H9 (cell line): ENCODE measurements around the gene SORBS1. TPM values are rescaled to one million over a fixed set of nuclear protein-coding genes. Genes with fewer than 3 reads are reported as not detected.

Source experiments
- DNase-seq: peaks from one replicate; pipeline ENCODE4 v3.0.0-alpha.2; 2017
- H2AFZ ChIP-seq: one replicate; pipeline ENCODE4 v1.6.1; 2013; ENCODE audit warnings: mild to moderate bottlenecking, low read length, control low read depth, moderate library complexity
- H2AK5ac ChIP-seq: 2 replicates; pipeline ENCODE4 v1.6.1; 2013; ENCODE audit warnings: low read length, control low read depth, mixed read lengths; ENCODE audit not compliant: insufficient read length
- H2BK120ac ChIP-seq: one replicate; pipeline ENCODE4 v1.6.1; 2013; ENCODE audit warnings: low read depth, mild to moderate bottlenecking, low read length, control low read depth, inconsistent platforms; ENCODE audit not compliant: poor library complexity, severe bottlenecking
- H2BK12ac ChIP-seq: 2 replicates; pipeline ENCODE4 v1.6.1; 2013; ENCODE audit warnings: low read length, control low read depth, mixed read lengths, low read depth; ENCODE audit not compliant: insufficient read length
- H2BK15ac ChIP-seq: 2 replicates; pipeline ENCODE4 v1.6.1; 2013; ENCODE audit warnings: low read depth, low read length, control low read depth
- H2BK20ac ChIP-seq: one replicate; pipeline ENCODE4 v1.6.1; 2013; ENCODE audit warnings: low read depth, mild to moderate bottlenecking, low read length, control low read depth, inconsistent platforms; ENCODE audit not compliant: poor library complexity, severe bottlenecking
- H2BK5ac ChIP-seq: 2 replicates; pipeline ENCODE4 v1.6.1; 2013; ENCODE audit warnings: low read length, control low read depth, mixed read lengths; ENCODE audit not compliant: insufficient read length
- H3K14ac ChIP-seq: 2 replicates; pipeline ENCODE4 v1.6.1; 2013; ENCODE audit warnings: low read length, control low read depth; ENCODE audit not compliant: insufficient read depth
- H3K18ac ChIP-seq: 2 replicates; pipeline ENCODE4 v1.6.1; 2013; ENCODE audit warnings: low read depth, mild to moderate bottlenecking, mixed read lengths, low read length, control low read depth; ENCODE audit not compliant: insufficient read length
- H3K23ac ChIP-seq: 2 replicates; pipeline ENCODE4 v1.6.1; 2013; ENCODE audit warnings: low read length, control low read depth, mixed read lengths, low read depth; ENCODE audit not compliant: insufficient read length
- H3K23me2 ChIP-seq: 2 replicates; pipeline ENCODE4 v1.6.1; 2013; ENCODE audit warnings: low read depth, mild to moderate bottlenecking, mixed read lengths, low read length, control low read depth; ENCODE audit not compliant: insufficient read length, poor library complexity, severe bottlenecking
- H3K27ac ChIP-seq: 2 replicates; pipeline ENCODE4 v1.5.1; 2013; ENCODE audit warnings: low read length, control low read depth, mixed read lengths, low read depth; ENCODE audit not compliant: insufficient read length
- H3K27me3 ChIP-seq: 2 replicates; pipeline ENCODE4 v1.6.1; 2013; ENCODE audit warnings: low read length, control low read depth, inconsistent platforms; ENCODE audit not compliant: insufficient read depth
- H3K4ac ChIP-seq: 2 replicates; pipeline ENCODE4 v1.6.1; 2013; ENCODE audit warnings: low read depth, mild to moderate bottlenecking, control low read depth, inconsistent platforms, low read length, moderate library complexity
- H3K4me1 ChIP-seq: 2 replicates; pipeline ENCODE4 v1.6.1; 2013; ENCODE audit warnings: low read length, control low read depth, inconsistent platforms; ENCODE audit not compliant: insufficient read depth
- H3K4me2 ChIP-seq: 2 replicates; pipeline ENCODE4 v1.6.1; 2013; ENCODE audit warnings: low read length, control low read depth, mixed read lengths; ENCODE audit not compliant: insufficient read length, insufficient read depth
- H3K56ac ChIP-seq: 2 replicates; pipeline ENCODE4 v1.6.1; 2013; ENCODE audit warnings: low read depth, mild to moderate bottlenecking, mixed read lengths, low read length, control low read depth; ENCODE audit not compliant: insufficient read length
- H3K79me1 ChIP-seq: 2 replicates; pipeline ENCODE4 v1.6.1; 2013; ENCODE audit warnings: low read depth, mild to moderate bottlenecking, moderate library complexity, low read length, control low read depth, inconsistent platforms; ENCODE audit not compliant: insufficient read depth, poor library complexity, severe bottlenecking
- H3K79me2 ChIP-seq: 2 replicates; pipeline ENCODE4 v1.6.1; 2013; ENCODE audit warnings: low read length, control low read depth, inconsistent platforms; ENCODE audit not compliant: insufficient read depth
- H3K9ac ChIP-seq: 2 replicates; pipeline ENCODE4 v1.6.1; 2013; ENCODE audit warnings: low read length, control low read depth, mixed read lengths; ENCODE audit not compliant: insufficient read length; ENCODE audit errors: extremely low read depth
- H3K9me3 ChIP-seq: one replicate; pipeline ENCODE4 v1.6.1; 2013; ENCODE audit warnings: low read depth, low read length, inconsistent platforms; ENCODE audit not compliant: control insufficient read depth
- H3T11ph ChIP-seq: one replicate; pipeline ENCODE4 v1.6.1; 2013; ENCODE audit warnings: mild to moderate bottlenecking, low read length, control low read depth, inconsistent platforms
- H4K20me1 ChIP-seq: one replicate; pipeline ENCODE4 v1.6.1; 2013; ENCODE audit not compliant: control insufficient read depth, insufficient read length, insufficient read depth
- H4K5ac ChIP-seq: 2 replicates; pipeline ENCODE4 v1.6.1; 2013; ENCODE audit warnings: low read depth, mild to moderate bottlenecking, mixed read lengths, low read length, control low read depth; ENCODE audit not compliant: insufficient read length
- H4K8ac ChIP-seq: replicated peaks from 2 replicates; pipeline ENCODE4 v1.6.1; 2013; ENCODE audit warnings: low read length, control low read depth, mixed read lengths, low read depth; ENCODE audit not compliant: insufficient read length
- H4K91ac ChIP-seq: 2 replicates; pipeline ENCODE4 v1.6.1; 2013; ENCODE audit warnings: low read depth, mild to moderate bottlenecking, moderate library complexity, mixed read lengths, low read length, control low read depth; ENCODE audit not compliant: insufficient read length
- H3K27ac Mint-ChIP-seq, 3 experiments: 2 replicates in 2 of 3; 3 replicates in 1 of 3; pipeline ENCODE4 v1.8.0; 2020 to 2021; ENCODE audit warnings: mixed read lengths in 3 of 3, mild to moderate bottlenecking in 1 of 3, moderate library complexity in 1 of 3
- H3K27me3 Mint-ChIP-seq: 2 replicates; pipeline ENCODE4 v1.8.0; 2021; ENCODE audit warnings: low read depth, mild to moderate bottlenecking, moderate library complexity, mixed read lengths
- H3K36me3 Mint-ChIP-seq, 3 experiments: 2 replicates in 2 of 3; 3 replicates in 1 of 3; pipeline ENCODE4 v1.8.0; 2020 to 2021; ENCODE audit warnings: low read depth in 3 of 3, mixed read lengths in 3 of 3; ENCODE audit not compliant: insufficient read depth in 1 of 3
- H3K4me1 Mint-ChIP-seq, 2 experiments: 2 replicates each; pipeline ENCODE4 v1.8.0; 2020; ENCODE audit warnings: mixed read lengths in 2 of 2
- H3K4me3 Mint-ChIP-seq, 2 experiments: 2 replicates in 1 of 2; 3 replicates in 1 of 2; pipeline ENCODE4 v1.8.0; 2020 to 2021; ENCODE audit warnings: mild to moderate bottlenecking in 2 of 2, mixed read lengths in 2 of 2, moderate library complexity in 1 of 2
- H3K9me3 Mint-ChIP-seq, 2 experiments: 2 replicates in 1 of 2; 3 replicates in 1 of 2; pipeline ENCODE4 v1.8.0; 2020; ENCODE audit warnings: mild to moderate bottlenecking in 2 of 2, mixed read lengths in 2 of 2, moderate library complexity in 1 of 2
- CTCF ChIP-seq: fragments of 200-600 bp; sonication (generic); conservative IDR thresholded peaks from 3 replicates; pipeline ENCODE4 v1.8.0; 2021; ENCODE audit warnings: antibody characterized with exemption, mild to moderate bottlenecking
- WGBS: extraction: QIAGEN DNeasy Blood & Tissue Kit; methylation state at CpG from one replicate; pipeline ENCODE4 v1.1.7; 2013; ENCODE audit warnings: missing lambda C conversion rate, low lambda C conversion rate, mixed read lengths; ENCODE audit not compliant: insufficient read length; ENCODE audit errors: extremely low coverage; 5-methylcytosine and 5-hydroxymethylcytosine counted together
- total RNA-seq: library from RNA; stranded (reverse); gene quantifications from 2 replicates; pipeline ENCODE4 v1.2.1, GENCODE V29; 2021

Gene SORBS1
- total RNA-seq, 1 experiment from 2014 or later: 24.3 TPM

- H2AFZ ChIP-seq: no peak overlapping the region
These were observed 25.2 kb downstream of the SORBS1 start for GRCh38 chr10:95536017-95536416.

More at GRCh38 chr10:95536017-95536416, 25.2 kb downstream of the SORBS1 start:
- Histone ChIP-seq H4K8ac (no peak overlapping the region), H3T11ph (no peak overlapping the region), H3K23ac (no peak overlapping the region), H2AK5ac (no peak overlapping the region), H2BK120ac (no peak overlapping the region), H3K79me1 (no peaks in the 10 kb centered on the region), H3K4ac (no peak overlapping the region), H4K5ac (no peak overlapping the region), H3K9ac (no peak overlapping the region), H4K20me1 (no peaks in the 10 kb centered on the region), H3K23me2 (no peaks in the 10 kb centered on the region), H3K4me2 (no peak overlapping the region), H3K56ac (no peak overlapping the region), H4K91ac (no peak overlapping the region), H3K4me1 (peaks cover 17% of the 10 kb centered on the region), H3K27me3 (no peaks in the 10 kb centered on the region), H2BK20ac (no peak overlapping the region), H3K79me2 (no peaks in the 10 kb centered on the region; the same call in 1 of the 2 replicates), H2BK5ac (no peak overlapping the region), H2BK15ac (no peak overlapping the region), H3K14ac (no peak overlapping the region), H3K27ac (no peak overlapping the region), H3K18ac (no peak overlapping the region), H2BK12ac (no peak overlapping the region), H3K9me3 (no peaks in the 10 kb centered on the region)
- Mint-ChIP-seq H3K4me1 (peaks cover 34 to 37% of the 10 kb centered on the region in 2 experiments), H3K36me3 (peaks cover 0 to 3% (median 0%) of the 10 kb centered on the region in 3 experiments; a peak in 2 of 7 replicates), H3K27me3 (peaks cover 3% of the 10 kb centered on the region), H3K27ac (peak overlapping the region in 1 of 3 experiments; percentile 93; a peak in 3 of 7 replicates), H3K9me3 (no peaks in the 10 kb centered on the region; a peak in 1 of 5 replicates), H3K4me3 (no peak overlapping the region)
- no peak for DNase-seq
- no CpG with 5 or more reads among the region's 8 CpGs for WGBS
- TF ChIP-seq CTCF: no peak
